Measurements from ENCODE around the gene FAM32A. TPM values are rescaled to one million over a fixed set of nuclear protein-coding genes. Genes with fewer than 3 reads are reported as not detected.

The FAM32A gene
- total RNA-seq, 4 donors from 2014 or later, result 73.0 to 106 (median 88.6) TPM

- H3K4me3 ChIP-seq, result peak within 1 kb of the TSS; percentile 81 to 97 (median 87)
- H3K4me1 ChIP-seq, result peaks cover 26 to 41% (median 30%) of the 10 kb centered on the region in 4 donors
- peak; percentile 98 for DNase-seq
- TF ChIP-seq EP300 (IDR thresholded peaks at IDR 0.05; ENCODE audit: low read depth) (peak; percentile 12), POLR2A (IDR thresholded peaks at IDR 0.05) (peak; percentile 46), CTCF (IDR thresholded peaks at IDR 0.05) (no peak), POLR2AphosphoS5 (IDR thresholded peaks at IDR 0.05) (peak; percentile 37 to 39 (median 37))
- 0% methylated on average over 13 of the region's 65 CpGs; no CpG with 5 or more reads in 1 of the 2 donors for WGBS, 2 donors (ENCODE audit: low coverage in 1 of 2)
- intact Hi-C loops (cut with DNase I; ENCODE audit: low total_unique reads) (no loop called here), in situ Hi-C loops (cut with MboI; ENCODE audit: low pct_ligation_motif_present in 1 of 4, low pct_unique_long_range_greater_than_20kb in 1 of 4, low sequenced_read_pairs in 3 of 4) (loop anchor here (25.0 kb wide), 2 partner anchors 360 to 560 kb away; partner anchors contain the start of gene CYP4F3 (in 3 of the 4))
- no peaks in the 10 kb centered on the region for H3K9me3 ChIP-seq
- H3K27me3 ChIP-seq, result no peaks in the 10 kb centered on the region
- H3K36me3 ChIP-seq, result no peaks in the 10 kb centered on the region
- H3K27ac ChIP-seq, result peak within 1 kb of the TSS; percentile 88 to 94 (median 90)
These were observed 12.6 kb downstream of the FAM32A start, which contains the start of gene AP1M1 for GRCh38 chr19:16197622-16198369. Gene AP1M1, plus strand, starts transcription at chr19:16197911. Its CDS starts 116 bp downstream, at chr19:16198027.

- Histone ChIP-seq H3K36me3 (peaks cover 0 to 1% (median 0%) of the 10 kb centered on the region in 4 donors), H3K27ac (peak overlapping the region; percentile 88 to 94 (median 90)), H3K4me3 (peak overlapping the region; percentile 81 to 97 (median 87)), H3K27me3 (no peaks in the 10 kb centered on the region), H3K9me3 (no peaks in the 10 kb centered on the region), H3K4me1 (peaks cover 26 to 41% (median 30%) of the 10 kb centered on the region in 4 donors)
- WGBS, 2 donors (ENCODE audit: low coverage in 1 of 2), result 0 to 1% methylated on average over 2 to 17 of the region's 18 CpGs
- TF ChIP-seq EP300 (IDR thresholded peaks at IDR 0.05; ENCODE audit: low read depth), result no peak
- no peak for TF ChIP-seq POLR2AphosphoS5 (IDR thresholded peaks at IDR 0.05)
- no peak for TF ChIP-seq POLR2A (IDR thresholded peaks at IDR 0.05)
- no peak for TF ChIP-seq CTCF (IDR thresholded peaks at IDR 0.05)
- peak; percentile 40 for DNase-seq
- intact Hi-C loops (cut with DNase I; ENCODE audit: low total_unique reads) (no loop called here), in situ Hi-C loops (cut with MboI; ENCODE audit: low pct_ligation_motif_present in 1 of 4, low pct_unique_long_range_greater_than_20kb in 1 of 4, low sequenced_read_pairs in 3 of 4) (loop anchor here (25.0 kb wide), 2 partner anchors 361 to 561 kb away; partner anchors contain the start of gene CYP4F3 (in 3 of the 4))
These were observed 13.1 kb downstream of the FAM32A start for GRCh38 chr19:16198370-16198651.

- TF ChIP-seq POLR2A (IDR thresholded peaks at IDR 0.05), result no peak
- no peak for TF ChIP-seq EP300 (IDR thresholded peaks at IDR 0.05; ENCODE audit: low read depth)
- TF ChIP-seq POLR2AphosphoS5 (IDR thresholded peaks at IDR 0.05), result no peak
- TF ChIP-seq CTCF (IDR thresholded peaks at IDR 0.05), result no peak
- Histone ChIP-seq H3K27me3 (no peaks in the 10 kb centered on the region), H3K36me3 (peaks cover 0 to 6% (median 0%) of the 10 kb centered on the region in 4 donors), H3K4me3 (no peak overlapping the region), H3K27ac (peak overlapping the region in 1 of 4 donors; percentile 92), H3K4me1 (peaks cover 26 to 41% (median 30%) of the 10 kb centered on the region in 4 donors), H3K9me3 (no peaks in the 10 kb centered on the region)
- in situ Hi-C loops (cut with MboI; ENCODE audit: low pct_ligation_motif_present in 1 of 4, low pct_unique_long_range_greater_than_20kb in 1 of 4, low sequenced_read_pairs in 3 of 4), result loop anchor here (25.0 kb wide), 2 partner anchors 362 to 562 kb away; partner anchors contain the start of gene CYP4F3 (in 3 of the 4)
- DNase-seq, result no peak
- intact Hi-C loops (cut with DNase I; ENCODE audit: low total_unique reads), result no loop called here
- WGBS, 2 donors (ENCODE audit: low coverage in 1 of 2), result 87% methylated on average over 9 of the region's 9 CpGs; no CpG with 5 or more reads in 1 of the 2 donors
These were observed 14.2 kb downstream of the FAM32A start for GRCh38 chr19:16199275-16199932.

Data from transverse colon (tissue), 4 donors.